ENCODE results near the gene ACAD10. TPM values are rescaled to one million over a fixed set of nuclear protein-coding genes. Genes with fewer than 3 reads are reported as not detected.

The ACAD10 gene
- total and polyA plus RNA-seq, 12 donors, result 7.8 to 43.4 (median 34.8) TPM

GRCh38 chr12:111640506-111640905, 45.3 kb upstream of the ACAD10 start:
- H3K4me3 ChIP-seq, result no peak overlapping the region
- H3K27me3 ChIP-seq, result no peaks in the 10 kb centered on the region
- ATAC-seq, result no peak
- no peak for DNase-seq
- H3K4me1 ChIP-seq, result peaks cover 7 to 39% (median 33%) of the 10 kb centered on the region in 9 donors
- H3K27ac ChIP-seq, result no peak overlapping the region
- TF ChIP-seq CTCF (IDR thresholded peaks at IDR 0.05), result no peak
- no peaks in the 10 kb centered on the region for H3K9me3 ChIP-seq
- WGBS, 2 donors, result 83 to 90% methylated on average over 5 of the region's 5 CpGs
- intact Hi-C loops (cut with DNase I), result no loop called here
- H3K36me3 ChIP-seq, result peaks cover 0 to 60% (median 27%) of the 10 kb centered on the region in 9 donors

DNA sequence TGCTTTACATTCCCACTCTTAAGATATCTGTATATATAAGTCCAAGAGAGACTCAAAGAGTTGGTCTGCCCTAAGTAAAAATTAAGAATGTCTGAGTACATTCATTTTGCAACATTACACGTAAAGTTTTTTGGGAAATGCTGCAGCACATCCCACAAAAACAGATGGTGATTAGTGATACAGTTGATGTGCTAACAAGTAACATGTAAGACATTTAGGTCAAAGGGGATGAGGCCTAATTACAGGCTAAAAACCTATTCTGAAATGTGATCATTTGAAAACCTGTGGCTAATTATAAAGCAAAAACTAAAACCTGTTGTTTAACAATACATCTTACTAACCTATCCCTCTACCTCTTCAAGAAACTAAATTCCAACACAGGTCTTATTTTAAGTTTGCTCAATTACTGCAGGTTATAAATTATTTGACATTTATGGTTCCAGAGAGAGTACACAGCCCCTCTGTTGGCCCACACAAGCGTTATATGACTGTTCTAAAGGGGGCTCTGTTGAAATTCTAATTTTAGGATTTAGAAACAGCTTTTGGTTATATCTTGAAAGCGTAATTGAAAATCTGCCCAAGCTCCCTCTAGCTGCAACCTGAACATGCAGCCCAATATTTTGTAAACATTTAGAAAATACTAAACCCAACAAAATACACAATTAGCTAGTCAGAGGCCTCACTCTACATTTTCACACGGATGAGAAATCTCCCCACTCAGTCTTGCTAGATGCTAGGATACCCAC, 43.0 kb upstream of the ACAD10 start:
- Histone ChIP-seq H3K4me3 (no peak overlapping the region), H3K36me3 (peaks cover 0 to 83% (median 38%) of the 10 kb centered on the region in 9 donors), H3K4me1 (peaks cover 0 to 21% (median 17%) of the 10 kb centered on the region in 9 donors), H3K9me3 (no peaks in the 10 kb centered on the region), H3K27me3 (no peaks in the 10 kb centered on the region), H3K27ac (peak overlapping the region in 9 of 10 donors; percentile 5 to 72 (median 27))
- ATAC-seq (no peak), DNase-seq (no peak)
- 65 to 68% methylated on average over 4 of the region's 4 CpGs for WGBS, 2 donors
- peak in 2 of 9 donors; percentile 8 to 11 for TF ChIP-seq CTCF (IDR thresholded peaks at IDR 0.05)
- intact Hi-C loops (cut with DNase I), result no loop called here

GRCh38 chr12:111643427-111643826, 42.4 kb upstream of the ACAD10 start:
- intact Hi-C loops (cut with DNase I), result no loop called here
- H3K4me1 ChIP-seq, result peaks cover 0 to 21% (median 17%) of the 10 kb centered on the region in 9 donors
- DNase-seq (peak in 1 of 2 donors; percentile 46), ATAC-seq (peak; percentile 35 to 79 (median 72))
- peak overlapping the region in 8 of 10 donors; percentile 5 to 72 (median 39) for H3K27ac ChIP-seq
- no peaks in the 10 kb centered on the region for H3K27me3 ChIP-seq
- no peak for TF ChIP-seq CTCF (IDR thresholded peaks at IDR 0.05)
- WGBS, 2 donors, result 35 to 47% methylated on average over 3 of the region's 3 CpGs
- peaks cover 0 to 89% (median 38%) of the 10 kb centered on the region in 9 donors for H3K36me3 ChIP-seq
- no peak overlapping the region for H3K4me3 ChIP-seq
- no peaks in the 10 kb centered on the region for H3K9me3 ChIP-seq

- peaks cover 0 to 99% (median 56%) of the 10 kb centered on the region in 9 donors for H3K36me3 ChIP-seq
- DNase-seq (no peak), ATAC-seq (no peak)
- no peak overlapping the region for H3K4me3 ChIP-seq
- no peak overlapping the region for H3K27ac ChIP-seq
- H3K9me3 ChIP-seq, result no peaks in the 10 kb centered on the region
- 95 to 96% methylated on average over 5 of the region's 5 CpGs for WGBS, 2 donors
- H3K4me1 ChIP-seq, result peaks cover 0 to 21% (median 17%) of the 10 kb centered on the region in 9 donors
- TF ChIP-seq CTCF (IDR thresholded peaks at IDR 0.05), result no peak
- H3K27me3 ChIP-seq, result no peaks in the 10 kb centered on the region
- intact Hi-C loops (cut with DNase I), result no loop called here
Measured at GRCh38 chr12:111645433-111645832, 40.4 kb upstream of the ACAD10 start.

Data from heart right ventricle (tissue), 16 donors.